GM20431 (cell line): Measurements from ENCODE around the gene ABR.
"Not testable (repeated sequence)": the region's sequence is repeated elsewhere in the genome, so short reads cannot be mapped to it uniquely, and the experiment has no call there.

Experiments used
- in situ Hi-C: fragments of 300-500 bp; cut with MseI, MboI; formaldehyde crosslinking; loops from one replicate; pipeline ENCODE4 v1.15.0; 2020; ENCODE audit warnings: low sequenced_read_pairs; ENCODE audit not compliant: unreplicated experiment

ABR gene

DNA sequence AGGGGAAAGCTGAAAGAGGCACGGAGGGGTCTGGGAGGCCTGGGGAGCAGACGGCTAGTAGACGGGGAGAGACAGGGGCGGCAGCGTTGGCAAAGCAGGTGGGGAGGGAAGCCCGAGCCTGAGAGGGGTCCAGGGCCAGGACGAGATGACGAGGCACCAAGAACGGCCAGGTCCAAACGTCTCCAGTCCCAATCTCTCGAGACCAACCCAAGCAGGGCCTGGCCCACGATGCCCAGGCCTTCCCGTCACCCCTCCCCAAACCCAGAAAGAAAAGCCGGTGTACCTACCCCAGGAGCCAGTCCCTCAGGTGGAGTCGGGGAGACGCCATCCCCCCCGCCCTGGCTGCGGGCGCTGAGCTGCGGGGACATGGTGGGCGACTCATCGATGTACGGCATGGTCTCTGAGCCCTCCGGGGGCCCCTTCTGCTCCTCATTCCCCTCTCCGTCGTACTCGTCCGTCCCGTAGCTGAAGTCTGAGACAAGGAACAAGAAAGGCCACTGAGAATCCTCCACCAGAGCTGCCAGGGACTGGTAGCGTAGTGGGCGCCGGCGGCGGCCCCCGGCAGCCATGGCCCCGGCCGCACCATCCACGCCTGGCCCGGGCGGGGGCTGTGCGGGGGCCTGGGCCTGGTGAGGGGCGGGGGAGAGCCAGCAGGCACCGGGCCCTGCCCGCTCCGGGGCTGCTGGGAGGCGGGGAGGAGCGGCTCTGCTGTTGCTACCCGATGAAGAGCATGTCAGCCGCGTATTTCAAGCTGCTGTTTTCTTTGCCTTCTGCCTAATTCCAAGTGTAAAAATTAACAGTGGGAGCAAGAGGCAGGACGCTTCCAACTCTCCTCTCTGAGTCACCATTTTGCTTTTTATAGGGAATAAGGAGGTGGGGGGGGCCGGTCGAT is 54.6 kb downstream of the ABR start:
- in situ Hi-C loops: no loop called here

DNA sequence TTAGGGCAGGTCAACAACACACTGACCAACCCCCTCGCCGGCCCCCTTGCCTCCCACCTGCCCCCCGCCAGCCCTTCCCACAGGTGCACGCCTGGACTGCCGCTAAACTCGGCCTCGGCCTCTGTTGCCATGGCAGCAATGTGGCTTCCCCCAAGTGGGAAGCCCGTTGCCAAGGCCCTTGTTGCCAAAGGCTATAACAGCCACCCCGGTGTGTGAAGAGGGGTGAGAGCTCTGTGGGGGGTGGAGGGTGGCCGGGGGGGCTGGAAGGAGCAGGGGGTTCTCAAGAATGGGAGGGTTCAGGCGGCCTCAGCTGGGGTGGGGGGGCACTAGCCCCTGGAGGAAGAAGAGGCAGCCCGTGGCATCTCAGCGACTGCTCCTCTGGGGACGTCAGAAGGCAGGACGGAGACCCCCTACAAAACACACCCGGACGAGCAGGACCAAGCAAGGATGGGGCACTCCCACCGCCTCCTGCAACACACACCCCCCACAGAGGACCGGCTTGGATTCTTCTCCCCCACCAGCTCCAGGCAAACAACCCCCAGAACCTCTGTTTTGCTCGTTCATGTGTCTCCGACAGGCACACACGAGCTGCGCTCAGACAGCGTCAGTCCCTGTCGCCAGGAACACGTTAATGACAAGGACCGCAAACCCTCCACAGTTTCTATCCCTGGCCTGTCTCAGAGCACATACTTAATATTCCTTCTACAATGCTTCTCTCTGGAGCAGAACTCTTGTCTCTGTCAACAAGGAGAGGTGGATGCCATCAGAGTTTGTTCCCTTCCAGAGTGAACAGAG is 55.7 kb downstream of the ABR start:
- in situ Hi-C loops: no loop called here

DNA sequence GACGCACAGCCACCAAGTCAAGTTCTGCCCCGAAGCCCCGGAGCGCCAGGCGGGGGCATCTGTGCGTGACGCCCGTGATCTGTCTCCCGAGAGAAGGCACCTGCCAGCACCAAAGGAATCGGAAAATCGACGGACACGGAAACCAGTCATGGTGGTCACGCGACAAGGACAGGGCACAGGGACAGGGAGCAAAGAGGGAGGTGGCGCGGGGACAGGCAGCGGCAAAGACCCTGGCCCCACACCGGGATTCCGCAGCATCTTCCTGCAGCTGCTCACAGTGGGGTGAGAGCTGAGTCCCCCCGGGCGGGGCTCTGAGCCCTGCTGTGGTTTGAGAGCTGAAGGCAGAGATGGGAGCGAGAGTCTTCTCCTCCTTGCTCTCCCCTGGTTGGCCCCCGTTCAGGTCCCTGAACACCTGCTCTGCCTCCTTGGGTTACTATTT is 56.4 kb downstream of the ABR start:
- in situ Hi-C loops: no loop called here

DNA sequence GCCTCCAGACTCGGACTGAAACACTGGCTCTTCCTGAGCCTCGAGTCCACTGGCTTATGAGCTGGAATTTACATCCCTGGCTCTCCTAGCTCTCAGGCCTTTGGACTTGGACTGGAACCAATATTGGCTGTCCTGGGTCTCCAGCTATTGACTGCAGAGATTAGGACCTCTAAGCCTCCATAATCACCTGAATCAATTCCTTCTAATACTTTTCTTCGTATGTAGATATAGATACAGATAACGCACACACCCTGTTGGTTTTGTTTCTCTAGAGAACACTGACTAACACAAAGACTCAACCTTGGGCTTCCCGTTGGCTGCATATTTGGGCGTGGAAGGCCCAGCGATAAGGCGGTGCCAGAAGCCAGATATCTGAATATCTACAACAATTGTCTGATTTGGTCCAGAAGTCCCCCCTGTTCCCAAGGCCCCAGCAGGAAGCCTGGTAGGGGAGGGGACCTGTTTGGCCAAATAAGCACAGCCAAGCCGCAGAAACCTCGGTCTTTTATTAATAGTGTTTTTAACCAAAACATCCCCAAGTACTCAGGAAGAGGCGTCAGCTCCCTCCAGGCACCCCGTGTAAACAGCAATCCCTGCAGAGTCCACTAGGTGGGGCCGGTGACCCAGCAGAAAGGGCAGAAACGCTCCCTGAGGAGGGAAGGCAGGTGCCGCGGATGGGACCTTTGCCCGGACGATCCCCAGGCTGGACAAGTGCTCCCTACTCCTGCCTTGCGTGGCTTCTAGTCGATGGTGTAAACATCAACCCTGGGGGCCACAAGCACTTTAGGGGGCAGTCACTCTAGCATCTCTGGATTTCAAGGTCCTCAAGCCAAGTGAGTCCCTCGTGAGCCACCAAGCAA is 57.0 kb downstream of the ABR start:
- in situ Hi-C loops: no loop called here

DNA sequence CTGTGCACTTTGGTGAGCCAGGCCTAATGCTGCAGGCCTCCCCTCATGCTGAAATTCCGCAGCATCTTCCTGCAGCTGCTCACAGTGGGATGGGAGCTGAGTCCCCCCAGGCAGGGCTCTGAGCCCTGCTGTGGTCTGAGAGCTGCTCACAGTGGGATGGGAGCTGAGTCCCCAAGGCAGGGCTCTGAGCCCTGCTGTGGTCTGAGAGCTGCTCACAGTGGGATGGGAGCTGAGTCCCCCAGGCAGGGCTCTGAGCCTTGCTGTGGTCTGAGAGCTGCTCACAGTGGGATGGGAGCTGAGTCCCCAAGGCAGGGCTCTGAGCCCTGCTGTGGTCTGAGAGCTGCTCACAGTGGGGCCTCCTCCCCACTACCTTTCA is 58.4 kb downstream of the ABR start:
- in situ Hi-C loops: not testable (repeated sequence)

DNA sequence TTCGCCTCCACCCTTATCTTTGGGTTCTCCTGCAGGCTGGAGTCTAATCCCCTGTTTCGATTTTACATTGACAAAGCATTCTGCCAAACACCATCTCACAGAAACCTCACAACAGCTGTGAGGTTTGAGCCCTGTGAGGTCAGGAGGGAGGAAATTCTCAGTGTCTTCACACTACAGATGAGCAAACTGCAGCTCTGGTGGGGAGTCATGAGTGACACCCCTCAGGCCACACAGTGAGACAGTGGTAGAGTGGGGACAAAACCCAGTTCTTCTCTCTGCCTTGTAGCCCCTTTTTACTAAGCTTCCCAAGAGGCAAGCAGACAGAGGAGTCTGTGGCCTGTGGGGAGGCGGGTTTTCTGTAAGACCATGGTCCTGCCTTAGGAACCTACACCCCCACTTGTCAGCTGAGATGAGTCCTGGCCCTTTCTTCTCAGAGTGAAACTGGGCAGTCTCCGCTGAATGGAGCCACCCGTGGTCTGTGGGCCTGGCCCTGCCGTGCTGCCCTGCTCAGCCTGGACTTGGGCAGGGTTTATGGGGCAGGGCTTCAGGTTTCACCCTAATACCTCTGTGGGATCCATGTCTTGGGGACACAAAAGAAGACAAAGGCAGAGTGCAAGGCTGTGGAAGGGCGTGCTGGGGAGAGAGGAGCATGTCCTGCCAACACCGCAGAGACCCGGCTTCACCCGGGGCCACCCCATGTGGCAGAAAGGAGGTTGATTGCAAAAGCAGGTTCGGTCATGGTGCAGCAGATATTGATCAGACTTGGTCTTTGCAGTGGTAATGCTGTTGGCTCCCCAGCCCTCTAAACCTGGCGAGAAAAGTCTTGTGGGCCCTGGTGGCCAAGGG is 59.0 kb downstream of the ABR start:
- in situ Hi-C loops: no loop called here

DNA sequence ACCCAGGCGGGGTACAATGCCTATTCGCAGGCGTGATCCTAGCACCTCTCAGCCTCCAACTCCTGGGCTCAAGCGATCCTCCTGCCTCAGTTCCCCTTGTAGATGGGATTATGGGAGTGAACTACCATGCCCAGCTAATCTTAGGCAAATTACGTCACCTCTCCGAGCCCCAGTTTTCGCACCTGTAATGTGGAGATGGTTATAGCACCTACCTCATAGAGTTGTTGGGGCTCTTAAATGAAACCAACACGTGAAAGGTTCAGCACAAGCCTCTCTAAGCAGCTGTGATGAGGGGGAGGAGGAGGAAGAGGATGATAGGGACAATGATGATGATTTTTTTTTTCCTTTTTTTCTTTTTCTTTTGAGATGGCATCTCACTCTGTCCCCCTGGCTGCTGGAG is 59.9 kb downstream of the ABR start:
- in situ Hi-C loops: no loop called here

DNA sequence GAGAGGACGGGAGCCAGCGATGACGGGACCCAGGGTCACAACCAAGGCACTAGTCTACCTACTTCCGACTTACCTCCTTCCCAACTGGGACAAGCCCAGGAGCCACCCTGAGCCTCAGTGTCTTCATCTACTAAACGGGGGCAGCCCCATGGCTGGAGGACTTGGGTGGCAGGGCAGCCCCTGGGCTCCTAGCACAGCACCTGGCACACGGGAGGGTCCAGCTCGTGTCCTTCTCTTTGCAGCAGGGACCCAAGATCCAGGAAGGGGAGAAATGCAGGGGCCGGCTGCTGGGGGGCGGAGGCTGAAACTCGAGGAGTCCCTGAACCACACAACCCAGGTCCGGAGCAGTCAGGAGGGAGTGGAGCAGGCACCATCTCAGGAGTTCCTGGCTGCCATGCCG is 63.2 kb downstream of the ABR start:
- in situ Hi-C loops: no loop called here

DNA sequence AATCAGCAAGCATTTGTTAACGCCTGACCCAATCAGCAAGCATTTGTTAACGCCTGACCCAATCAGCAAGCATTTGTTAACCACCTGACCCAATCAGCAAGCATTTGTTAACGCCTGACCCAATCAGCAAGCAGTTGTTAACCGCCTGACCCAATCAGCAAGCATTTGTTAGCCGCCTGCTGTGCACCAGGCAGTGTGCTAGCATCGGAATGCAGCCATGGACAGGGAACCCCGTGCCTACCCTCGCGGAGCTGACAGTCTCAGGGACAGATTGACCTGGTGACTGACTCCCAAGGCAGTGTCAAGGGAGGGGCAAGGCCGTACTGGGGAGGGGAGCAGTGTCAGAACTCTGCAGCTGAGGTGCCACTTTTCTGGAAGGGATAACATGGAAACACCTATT is 66.9 kb downstream of the ABR start:
- in situ Hi-C loops: no loop called here

DNA sequence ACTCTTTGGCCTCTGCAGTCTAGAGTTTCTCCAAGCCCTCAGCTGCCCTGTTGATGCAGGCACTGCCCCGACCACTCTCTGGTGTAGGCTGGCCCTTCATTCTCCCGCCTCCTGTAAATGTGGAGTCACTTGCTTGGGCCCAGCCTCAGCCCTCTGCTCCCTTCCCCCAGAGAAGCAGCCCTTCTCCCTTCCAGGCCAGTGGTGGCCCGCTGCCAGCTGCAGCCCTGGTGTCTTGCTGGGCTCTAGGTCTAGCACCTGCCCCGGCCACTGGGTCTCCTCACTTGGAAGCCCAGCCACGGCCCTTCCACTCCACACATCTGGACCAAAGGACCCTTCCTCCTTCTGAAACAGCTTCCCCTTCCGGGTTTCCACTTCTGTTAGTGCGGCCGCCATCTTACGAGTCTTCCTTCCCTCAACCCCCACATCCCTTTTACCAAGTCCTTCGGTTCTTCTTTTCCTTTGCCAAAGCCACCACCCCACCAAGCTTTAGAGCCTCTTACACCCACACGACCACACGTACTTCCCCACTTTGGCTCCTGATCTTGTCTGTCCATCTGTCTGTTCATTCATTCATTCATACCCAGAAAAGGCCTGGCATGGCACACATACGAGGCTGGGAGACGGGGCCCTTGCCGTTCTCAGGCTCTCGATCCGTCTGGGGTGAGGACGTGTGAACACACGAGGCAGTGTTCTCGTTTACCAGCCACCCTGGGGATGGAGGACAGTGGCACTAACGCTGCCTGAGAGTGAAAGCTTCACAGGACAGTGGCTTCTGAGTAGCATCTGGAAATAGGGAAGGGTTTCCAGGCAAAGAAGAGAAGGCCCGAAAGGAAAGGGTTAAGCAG is 68.0 kb downstream of the ABR start:
- in situ Hi-C loops: no loop called here

DNA sequence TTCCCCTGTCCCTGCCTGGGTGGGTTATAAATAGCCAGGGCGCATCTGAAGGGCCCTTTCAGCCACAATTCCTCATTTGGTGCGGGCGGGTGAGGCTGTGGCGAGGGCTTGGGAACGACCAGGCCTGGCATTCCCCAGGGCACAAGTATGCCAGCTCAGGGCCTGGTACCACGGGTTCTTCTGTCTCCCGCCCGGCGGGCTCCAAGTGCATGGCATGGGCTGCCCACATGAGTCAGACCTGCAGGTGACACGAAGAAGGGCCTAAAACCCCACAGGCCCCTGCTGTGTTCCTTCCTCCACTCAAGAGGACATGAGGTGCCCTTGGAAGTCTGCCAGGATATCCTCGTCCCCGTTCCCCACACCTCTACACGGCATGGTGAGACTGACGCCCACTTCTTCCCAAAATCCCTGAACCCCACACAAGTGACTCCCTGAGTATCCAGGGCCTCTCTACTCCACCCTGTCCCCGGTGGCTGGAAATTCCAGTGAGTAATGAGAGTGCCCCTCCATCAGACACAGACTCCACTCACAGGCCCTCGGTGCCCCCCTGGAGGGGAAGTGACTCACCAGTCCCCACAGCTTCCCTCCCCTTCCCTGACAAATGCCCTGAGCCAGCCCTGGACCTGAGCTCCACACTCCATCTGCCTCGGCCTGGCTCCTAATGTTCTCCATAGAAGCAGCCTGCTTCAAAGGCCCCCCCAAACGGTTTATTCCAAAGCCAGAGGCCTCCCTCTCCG is 68.8 kb downstream of the ABR start:
- in situ Hi-C loops: no loop called here

DNA sequence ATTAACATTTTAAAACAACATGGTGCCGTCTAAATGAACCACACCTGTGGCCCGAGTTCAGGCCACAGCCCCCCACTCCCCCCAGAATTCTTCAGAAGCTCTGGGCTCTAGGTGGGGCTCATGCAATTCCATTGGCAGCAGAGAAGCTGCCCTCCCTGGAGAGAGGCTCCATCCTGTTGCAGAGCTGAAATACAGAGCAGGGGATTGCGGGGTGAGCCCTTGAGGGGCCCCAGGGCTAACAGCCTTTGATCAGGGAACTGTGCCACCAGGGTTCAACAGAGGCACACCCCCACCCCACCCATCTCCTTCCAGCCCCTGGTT is 69.3 kb downstream of the ABR start:
- in situ Hi-C loops: no loop called here

DNA sequence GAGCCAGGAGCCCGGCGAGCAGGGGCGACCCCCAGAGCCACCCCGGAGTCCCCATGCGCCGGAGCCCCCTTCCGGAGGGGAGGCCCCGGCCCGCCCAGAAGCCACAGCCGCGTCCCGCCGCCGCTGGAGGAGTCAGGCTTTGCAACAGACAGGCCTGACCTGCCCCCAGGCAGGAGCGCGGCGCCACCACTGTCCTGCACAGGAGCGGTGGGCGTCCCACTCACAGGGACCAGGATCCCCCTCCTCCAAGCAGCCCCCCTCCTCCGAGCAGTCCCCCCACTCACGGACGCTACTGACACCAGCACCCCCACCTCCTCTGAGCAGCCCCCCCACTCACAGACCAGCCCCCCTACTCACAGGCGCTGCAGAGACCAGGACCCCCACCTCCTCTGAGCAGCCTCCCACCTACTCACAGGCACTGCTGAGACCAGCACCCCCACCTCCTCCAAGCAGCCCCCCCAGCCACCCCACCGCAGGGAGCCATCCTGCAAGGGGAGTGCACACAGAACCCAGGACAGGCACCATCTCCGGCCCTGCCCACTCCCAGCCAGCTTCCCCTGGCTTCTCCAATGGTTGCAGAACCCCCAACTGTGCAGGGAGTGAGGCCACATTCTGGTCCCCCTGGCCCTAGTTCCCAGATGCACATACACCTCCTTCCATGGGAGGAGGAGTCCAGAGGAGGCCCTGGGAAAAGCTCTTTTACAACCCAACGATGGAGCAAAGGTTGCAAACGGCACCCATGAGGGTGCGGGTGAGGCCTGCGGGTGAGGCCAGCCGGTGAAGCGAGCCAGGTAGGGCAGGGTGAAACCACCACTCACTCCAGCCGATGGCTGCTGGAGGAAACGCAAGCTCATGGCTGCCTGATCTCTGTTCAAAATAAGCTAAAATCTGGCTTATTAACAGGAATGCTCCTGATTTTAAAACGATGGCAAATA is 69.9 kb downstream of the ABR start:
- in situ Hi-C loops: no loop called here

DNA sequence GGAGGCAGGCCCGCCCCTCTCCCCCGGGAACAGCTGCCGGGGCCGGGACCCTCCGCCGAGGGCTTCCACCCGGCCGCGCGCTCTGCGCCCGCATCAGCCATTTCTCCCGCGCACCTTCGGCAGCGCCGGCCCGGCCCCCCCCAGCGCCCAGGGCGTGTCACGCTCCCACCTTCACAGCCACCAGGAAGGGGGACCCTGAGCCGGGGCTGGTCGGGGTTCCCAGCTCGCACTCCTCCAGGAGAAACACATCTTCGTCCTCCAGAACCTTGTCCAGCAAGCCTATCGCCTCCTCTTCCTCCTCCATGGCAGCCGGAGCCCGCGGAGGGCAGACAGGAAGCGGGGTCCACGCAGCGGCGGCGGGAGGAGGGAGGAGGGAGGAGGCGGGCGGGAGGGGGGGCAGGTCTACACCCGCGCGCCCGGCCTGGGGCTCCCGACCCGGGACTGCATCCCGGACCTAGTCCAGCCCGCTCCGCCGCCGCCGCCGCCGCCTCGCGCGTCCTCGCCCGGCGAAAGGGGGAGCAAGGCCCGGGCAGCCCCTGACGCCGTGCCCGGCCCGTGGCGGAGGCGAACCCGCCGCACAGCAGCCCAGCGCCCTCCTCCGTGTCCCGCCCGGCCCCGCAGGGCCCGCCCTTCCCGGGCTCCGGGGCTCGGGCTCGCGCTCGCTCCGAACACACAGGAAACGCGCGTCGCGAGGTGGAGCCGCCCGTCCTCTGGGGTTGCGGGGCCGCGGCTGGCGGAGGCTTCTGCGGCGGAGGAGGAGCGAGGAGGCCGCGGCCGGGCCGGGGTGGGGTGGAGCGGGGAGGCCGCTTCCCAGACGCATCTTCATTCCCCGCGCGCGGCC is 70.8 kb downstream of the ABR start:
- in situ Hi-C loops: no loop called here

DNA sequence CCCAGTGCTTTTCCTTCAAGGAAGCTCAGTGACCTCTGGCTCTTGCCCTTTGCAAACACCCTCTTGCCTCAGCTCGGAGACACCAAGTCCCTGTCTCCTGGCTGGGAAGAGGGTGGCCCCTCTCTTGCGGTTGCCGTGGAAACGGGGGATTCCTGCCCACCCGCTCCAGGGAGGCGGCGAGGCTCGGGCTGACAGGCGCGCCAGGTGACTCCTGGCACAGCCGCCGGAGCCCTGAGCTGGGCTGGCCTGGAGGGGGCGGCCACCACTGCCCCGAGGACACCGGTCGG is 71.4 kb downstream of the ABR start:
- in situ Hi-C loops: no loop called here

DNA sequence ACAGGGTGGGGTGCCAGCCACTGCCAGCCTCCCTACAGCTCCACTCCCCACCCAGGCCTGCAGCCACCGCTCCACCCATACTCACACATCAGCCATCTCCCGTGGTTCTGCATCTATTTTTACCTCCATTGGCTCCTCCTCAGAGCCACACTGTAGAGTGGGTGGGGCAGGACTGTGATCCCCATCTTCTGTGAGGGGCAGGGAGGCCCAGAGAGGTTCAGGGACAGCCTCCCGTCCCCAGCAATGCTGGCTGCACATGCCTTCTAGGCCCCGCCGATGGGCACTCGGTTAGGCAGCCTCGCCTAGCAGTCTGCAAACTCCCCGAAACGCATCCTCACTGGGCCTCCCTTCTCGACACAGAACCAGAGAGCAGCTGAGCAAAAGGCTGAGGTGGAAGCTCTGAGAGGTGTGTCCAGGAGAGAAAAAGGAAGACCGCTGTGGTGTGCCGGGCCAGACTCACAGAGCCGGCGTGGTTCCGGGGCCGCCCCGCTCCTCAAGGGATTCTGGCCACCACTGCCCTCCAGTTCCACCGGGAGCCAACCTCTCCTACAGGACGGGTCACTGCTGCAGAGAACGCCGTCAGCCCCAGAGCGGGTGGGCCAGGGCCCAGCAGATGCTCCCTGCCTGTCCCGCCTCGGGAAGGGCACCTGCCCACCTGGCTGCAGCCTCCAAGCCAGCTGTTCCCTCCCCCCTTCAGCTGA is 71.9 kb downstream of the ABR start:
- in situ Hi-C loops: no loop called here
